GM20000 (cell line): ENCODE data around the gene USP6.
"Not testable (repeated sequence)": the region's sequence is repeated elsewhere in the genome, so short reads cannot be mapped to it uniquely, and the experiment has no call there.

Experiments
- DNase-seq: peaks from one replicate; pipeline ENCODE4 v3.0.0; 2012; ENCODE audit warnings: low spot score
- TF ChIP-seq, protein P1 (sequence below): IDR thresholded peaks from 2 replicates; pipeline ENCODE4 v1.5.1; 2012; ENCODE audit warnings: mild to moderate bottlenecking, control low read depth; ENCODE audit errors: extremely low read depth, missing control alignments

USP6 gene

DNA sequence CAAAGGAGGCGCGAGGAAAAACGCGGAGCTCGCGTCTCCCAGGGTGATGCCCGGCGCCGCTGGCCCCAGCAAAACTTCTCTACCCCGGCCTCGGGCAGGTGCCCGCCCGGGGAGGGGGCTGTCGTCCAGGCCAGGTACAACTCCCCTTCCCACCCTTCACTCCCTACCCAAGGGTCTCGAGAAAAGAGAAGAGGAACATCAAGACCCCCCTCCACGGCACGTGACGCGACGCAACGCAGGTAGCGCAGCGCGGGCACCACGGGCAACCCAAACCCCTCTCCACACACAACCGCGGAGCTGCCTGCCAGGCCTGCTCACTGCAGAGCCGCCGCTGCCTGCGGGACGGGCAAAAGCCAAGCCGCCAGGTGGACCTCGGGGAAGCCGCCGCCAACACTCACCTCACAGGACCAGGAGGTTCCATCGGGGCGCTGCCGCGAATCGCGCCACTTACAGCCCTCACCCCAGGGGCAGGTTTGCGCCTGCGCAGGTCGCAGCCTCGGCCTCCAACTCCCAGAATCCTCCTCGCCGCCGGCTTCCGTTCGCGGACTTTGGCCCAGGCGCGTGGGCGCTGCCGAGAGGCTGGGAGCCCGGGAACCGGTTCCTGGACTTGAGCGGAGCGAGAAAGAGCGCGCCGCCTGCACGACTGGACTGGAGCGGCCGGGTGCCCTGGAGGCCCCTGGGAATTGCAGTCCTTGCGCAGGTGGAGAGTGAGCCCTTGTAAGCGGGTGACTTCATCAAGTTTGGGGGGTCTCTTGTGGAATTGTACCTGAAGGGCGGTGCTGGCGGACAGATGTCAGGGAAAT lies 4.2 kb upstream of the USP6 start, which contains the start of gene ZNF232:
Gene ZNF232, minus strand, starts transcription at position 477 of the 803 bp plus-strand sequence. Its CDS starts 56 bp downstream, at position 421.
- TF ChIP-seq, protein P1, sequence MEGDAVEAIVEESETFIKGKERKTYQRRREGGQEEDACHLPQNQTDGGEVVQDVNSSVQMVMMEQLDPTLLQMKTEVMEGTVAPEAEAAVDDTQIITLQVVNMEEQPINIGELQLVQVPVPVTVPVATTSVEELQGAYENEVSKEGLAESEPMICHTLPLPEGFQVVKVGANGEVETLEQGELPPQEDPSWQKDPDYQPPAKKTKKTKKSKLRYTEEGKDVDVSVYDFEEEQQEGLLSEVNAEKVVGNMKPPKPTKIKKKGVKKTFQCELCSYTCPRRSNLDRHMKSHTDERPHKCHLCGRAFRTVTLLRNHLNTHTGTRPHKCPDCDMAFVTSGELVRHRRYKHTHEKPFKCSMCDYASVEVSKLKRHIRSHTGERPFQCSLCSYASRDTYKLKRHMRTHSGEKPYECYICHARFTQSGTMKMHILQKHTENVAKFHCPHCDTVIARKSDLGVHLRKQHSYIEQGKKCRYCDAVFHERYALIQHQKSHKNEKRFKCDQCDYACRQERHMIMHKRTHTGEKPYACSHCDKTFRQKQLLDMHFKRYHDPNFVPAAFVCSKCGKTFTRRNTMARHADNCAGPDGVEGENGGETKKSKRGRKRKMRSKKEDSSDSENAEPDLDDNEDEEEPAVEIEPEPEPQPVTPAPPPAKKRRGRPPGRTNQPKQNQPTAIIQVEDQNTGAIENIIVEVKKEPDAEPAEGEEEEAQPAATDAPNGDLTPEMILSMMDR: no peak
- DNase-seq: peak; percentile 97

DNA sequence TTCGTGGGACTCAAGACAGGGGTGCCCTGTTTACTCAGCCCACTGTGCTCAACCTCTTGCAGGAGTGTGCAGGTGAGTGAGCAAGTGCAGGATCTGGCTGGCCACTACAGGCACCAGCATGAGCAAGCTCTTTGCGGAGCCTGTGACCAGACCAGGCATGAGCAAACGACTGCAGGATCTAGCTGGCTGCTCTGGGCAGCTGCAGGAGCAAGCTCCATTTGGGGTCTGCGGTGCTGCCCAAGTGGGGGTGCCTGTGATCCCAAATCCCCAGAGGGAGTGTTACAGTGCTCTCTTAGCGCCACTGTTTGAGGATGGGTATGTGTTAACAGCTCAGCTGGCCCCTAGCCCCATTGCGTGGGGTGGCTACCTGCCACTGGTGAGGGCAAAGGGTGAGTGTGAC lies 2.4 kb downstream of the USP6 start:
- no peak for DNase-seq
- TF ChIP-seq, protein P1: no peak

DNA sequence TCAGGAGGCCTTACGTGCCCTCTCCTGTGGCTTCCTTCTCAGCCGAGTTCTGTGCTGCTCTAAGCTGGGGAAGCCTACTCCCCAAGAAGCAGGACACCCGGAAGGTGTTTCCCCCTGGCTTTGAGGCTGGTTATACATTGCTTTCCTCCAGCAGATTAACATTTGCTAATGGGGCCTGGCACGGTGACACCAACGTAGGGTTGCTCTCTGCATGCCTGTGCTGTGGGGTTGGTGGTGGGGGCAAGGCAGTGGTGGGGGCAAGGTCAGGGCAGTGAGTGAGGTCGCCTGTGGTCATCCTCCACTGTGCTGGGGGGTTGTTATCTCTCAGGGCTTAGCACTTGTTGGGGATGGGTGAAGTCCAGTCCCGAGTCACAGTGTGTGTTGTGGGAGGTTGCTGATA lies 4.2 kb downstream of the USP6 start:
- no peak for DNase-seq
- TF ChIP-seq, protein P1: no peak

DNA sequence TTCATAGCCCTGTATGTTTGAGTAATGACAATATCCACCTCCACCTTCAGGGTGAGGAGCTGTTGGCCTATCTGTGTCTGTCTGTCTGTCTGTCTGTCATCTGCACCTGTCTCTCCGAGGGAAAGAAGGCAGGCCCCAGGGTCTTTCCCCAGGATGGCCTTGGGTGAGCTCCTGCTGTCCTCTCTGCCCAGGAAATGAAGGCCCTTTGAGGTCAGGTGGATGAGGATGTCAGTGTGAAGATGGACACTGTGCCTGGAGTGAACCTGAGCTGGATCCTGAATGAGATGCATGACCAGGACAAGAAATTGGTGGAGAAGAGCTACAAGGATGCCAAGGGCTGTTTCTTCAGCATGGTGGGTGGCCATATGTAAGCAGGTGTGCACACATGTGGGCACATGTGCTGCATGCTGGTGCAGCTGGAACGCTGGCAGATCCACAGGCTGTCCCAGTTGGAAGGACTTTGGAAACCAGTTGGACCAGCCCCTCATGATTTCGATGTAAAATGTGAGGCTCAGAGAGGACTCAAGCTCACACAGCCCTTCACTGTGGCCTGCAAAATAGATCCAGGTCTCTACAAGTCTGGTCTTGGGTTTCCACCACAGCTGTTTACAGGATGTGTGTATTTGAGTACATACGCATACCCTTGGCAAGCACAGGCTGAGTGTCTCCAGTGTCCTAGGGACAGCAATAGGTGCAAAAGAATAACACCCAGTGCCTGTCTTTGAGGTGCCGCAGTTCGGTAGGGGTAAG lies 4.8 kb downstream of the USP6 start:
- not testable (repeated sequence) for DNase-seq

DNA sequence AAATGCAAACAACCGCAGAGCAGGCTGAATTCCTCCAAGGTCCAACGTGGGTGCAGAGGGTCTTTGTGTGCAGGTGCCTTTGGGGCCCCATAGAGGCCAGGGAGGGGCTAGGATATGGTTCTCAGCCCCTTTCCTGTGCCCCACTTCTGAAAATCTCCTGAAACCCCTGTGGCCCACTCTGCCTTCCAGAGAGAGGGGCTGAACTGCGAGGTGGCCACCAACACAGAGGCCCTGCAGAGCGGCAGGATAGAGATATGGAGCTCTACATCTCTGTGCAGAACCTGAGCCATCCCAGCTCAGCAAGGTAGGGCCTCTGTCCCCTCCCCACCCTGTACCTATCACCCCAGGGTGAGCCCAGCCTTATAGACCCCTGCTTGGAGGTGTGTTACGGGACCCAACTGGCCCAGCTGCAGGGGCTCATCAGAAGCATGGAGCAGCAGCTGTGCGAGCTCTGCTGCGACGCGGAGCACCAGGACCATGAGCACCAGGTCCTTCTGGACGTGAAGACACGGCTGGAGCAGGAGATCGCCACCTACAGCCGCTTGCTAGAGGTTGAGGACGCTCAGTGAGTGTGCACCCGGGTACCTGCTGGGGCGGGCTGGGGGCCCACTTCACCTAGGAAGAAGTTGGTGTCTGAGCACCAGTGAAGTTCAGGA lies 5.5 kb downstream of the USP6 start:
- no peak for DNase-seq
- TF ChIP-seq, protein P1: no peak

DNA sequence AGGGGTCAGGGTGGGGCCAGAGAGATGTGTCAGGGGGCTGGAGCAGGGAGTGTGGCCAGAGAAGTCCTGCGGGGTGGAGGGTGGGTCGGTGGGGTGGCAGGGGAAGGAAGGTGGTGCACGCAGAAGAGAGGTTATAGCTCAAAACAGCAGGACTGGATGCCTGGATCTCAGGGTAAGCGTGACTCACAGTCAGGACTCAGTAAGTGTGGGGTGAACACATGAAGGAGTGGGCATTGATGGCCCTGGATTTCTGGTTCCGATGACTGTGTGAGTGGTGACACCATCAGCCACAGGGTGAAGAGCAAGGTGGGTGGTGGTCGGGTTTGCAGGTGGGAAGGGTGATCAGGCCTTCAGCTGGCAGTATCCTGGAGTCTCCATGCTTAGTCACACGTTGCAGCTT lies 6.2 kb downstream of the USP6 start:
- not testable (repeated sequence) for DNase-seq

DNA sequence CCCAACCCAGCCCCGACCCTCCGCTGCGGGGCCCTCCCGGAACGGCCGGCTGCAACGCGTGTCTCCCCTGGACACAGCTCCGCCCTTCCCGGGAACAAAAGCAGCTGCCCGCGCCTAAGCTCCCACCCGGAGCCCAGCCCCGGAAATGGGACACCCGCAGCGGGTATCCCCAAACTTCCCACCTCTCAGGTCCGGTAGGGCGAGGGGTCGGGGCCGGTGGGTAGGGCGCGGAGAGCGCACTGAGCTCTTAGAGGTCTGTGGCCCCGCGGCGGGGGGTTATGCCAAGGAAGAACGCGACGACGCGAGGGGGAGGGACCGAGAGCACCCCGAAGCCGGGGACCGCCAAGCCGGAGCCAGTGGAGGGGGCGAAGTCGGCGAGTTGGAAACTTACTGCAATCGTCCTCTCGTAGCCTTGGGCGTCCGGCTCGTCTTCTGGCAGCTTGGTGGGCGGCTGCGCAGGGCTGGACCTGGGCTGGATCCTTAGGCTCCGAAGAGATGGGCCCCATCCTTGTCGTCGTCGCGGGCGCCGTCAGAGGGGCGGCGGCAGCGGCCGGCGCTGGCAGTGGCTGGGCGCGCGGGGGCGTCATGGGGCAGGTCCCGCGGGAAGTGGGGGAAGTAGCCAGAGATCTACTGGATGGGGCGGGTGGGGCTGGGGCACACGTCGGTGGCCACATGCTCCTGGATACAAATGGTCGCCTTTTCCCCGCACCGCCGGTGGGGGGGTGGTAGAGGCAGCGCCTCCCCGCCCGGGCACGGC lies 6.9 kb downstream of the USP6 start:
- TF ChIP-seq, protein P1: no peak
- DNase-seq: peak; percentile 43
